Muscle of back (tissue), 11 donors: Measurements from ENCODE around the gene ARF6. TPM values are rescaled to one million over a fixed set of nuclear protein-coding genes. Genes with fewer than 3 reads are reported as not detected.
"Not testable (repeated sequence)": the region's sequence is repeated elsewhere in the genome, so short reads cannot be mapped to it uniquely, and the experiment has no call there.

Experiments
- DNase-seq, 3 donors: peaks; one replicate each; pipeline versions ENCODE4 v3.0.0 to v3.0.0-alpha.2; 2013
- polyA plus RNA-seq, 10 donors: library from polyadenylated mRNA; unstranded; fragments of 120-200 nt; gene quantifications; one replicate each; pipeline ENCODE4 v1.2.1, GENCODE V29; 2013; ENCODE audit not compliant: insufficient read length in 10 of 10

Gene ARF6
- polyA plus RNA-seq, 10 donors = 30.7 to 46.7 (median 35.7) TPM

- DNase-seq = not testable (repeated sequence)
Observed at GRCh38 chr14:49873548-49873947, 19.3 kb upstream of the ARF6 start.

- DNase-seq = no peak
Observed at GRCh38 chr14:49875640-49876198, 17.2 kb upstream of the ARF6 start.

- no peak for DNase-seq
Observed at GRCh38 chr14:49876563-49877127, 16.2 kb upstream of the ARF6 start.

- DNase-seq = peak in 2 of 3 donors; percentile 48 to 50
Observed at GRCh38 chr14:49879646-49880204, 13.2 kb upstream of the ARF6 start.

GRCh38 chr14:49880267-49881064, 12.4 kb upstream of the ARF6 start:
- DNase-seq = no peak

- DNase-seq = no peak
Observed at GRCh38 chr14:49881350-49882001, 11.4 kb upstream of the ARF6 start.

- DNase-seq = no peak
Observed at GRCh38 chr14:49882826-49883694, 9.8 kb upstream of the ARF6 start.

GRCh38 chr14:49886523-49886922, 6.4 kb upstream of the ARF6 start:
- no peak for DNase-seq

GRCh38 chr14:49888293-49888692, 4.6 kb upstream of the ARF6 start:
- no peak for DNase-seq

GRCh38 chr14:49892301-49892635, 614 bp upstream of the ARF6 start:
- DNase-seq = peak in 2 of 3 donors; percentile 83 to 87

GRCh38 chr14:49893309-49894213, 679 bp downstream of the ARF6 start:
- DNase-seq = peak in 2 of 3 donors; percentile 34 to 73

- not testable (repeated sequence) for DNase-seq
Observed at GRCh38 chr14:49894214-49895107, 1.6 kb downstream of the ARF6 start.

GRCh38 chr14:49895480-49895879, 2.6 kb downstream of the ARF6 start:
- no peak for DNase-seq

- not testable (repeated sequence) for DNase-seq
Observed at GRCh38 chr14:49896272-49896671, 3.4 kb downstream of the ARF6 start.

GRCh38 chr14:49896966-49897365, 4.1 kb downstream of the ARF6 start:
- DNase-seq = no peak

- no peak for DNase-seq
Observed at GRCh38 chr14:49897414-49897813, 4.5 kb downstream of the ARF6 start.

- DNase-seq = no peak
Observed at GRCh38 chr14:49897965-49898364, 5.1 kb downstream of the ARF6 start.

- no peak for DNase-seq
Observed at GRCh38 chr14:49898485-49898884, 5.6 kb downstream of the ARF6 start.

GRCh38 chr14:49900973-49901372, 8.1 kb downstream of the ARF6 start:
- DNase-seq = no peak
